GM12874 (cell line): Measurements from ENCODE around the gene PAPPA.

Experiments used
- CTCF ChIP-seq: IDR thresholded peaks from 2 replicates; pipeline ENCODE4 v1.5.1; 2011; ENCODE audit warnings: low read depth, mild to moderate bottlenecking, control low read depth, low read length, moderate library complexity; ENCODE audit not compliant: insufficient read depth

PAPPA gene

GRCh38 chr9:116355153-116355921, 201.7 kb downstream of the PAPPA start:
- TF ChIP-seq CTCF = no peak

- no peak for TF ChIP-seq CTCF
Observed at GRCh38 chr9:116358251-116358650, 204.7 kb downstream of the PAPPA start.

GRCh38 chr9:116360016-116360415, 206.4 kb downstream of the PAPPA start:
- no peak for TF ChIP-seq CTCF

- no peak for TF ChIP-seq CTCF
Observed at GRCh38 chr9:116360989-116361388, 207.4 kb downstream of the PAPPA start.

GRCh38 chr9:116361547-116361946, 208.0 kb downstream of the PAPPA start:
- TF ChIP-seq CTCF = no peak

- no peak for TF ChIP-seq CTCF
Observed at GRCh38 chr9:116362493-116362892, 208.9 kb downstream of the PAPPA start.

- no peak for TF ChIP-seq CTCF
Observed at GRCh38 chr9:116365056-116365471, 211.5 kb downstream of the PAPPA start.

GRCh38 chr9:116366241-116366640, 212.7 kb downstream of the PAPPA start:
- no peak for TF ChIP-seq CTCF
